ENCODE data around the gene SPR.

SPR gene

GRCh38 chr2:72859831-72860262, 27.4 kb upstream of the SPR start:
- no peak for TF ChIP-seq Cebpa-rat (IDR thresholded peaks at IDR 0.05)
- Histone ChIP-seq H3K4me2 (no peak overlapping the region), H3K9ac (no peak overlapping the region), H3K27me3 (no peaks in the 10 kb centered on the region), H3K9me3 (no peaks in the 10 kb centered on the region), H3K4me1 (peaks cover 12% of the 10 kb centered on the region), H3K27ac (no peak overlapping the region), H4K20me1 (no peaks in the 10 kb centered on the region), H3K36me3 (no peaks in the 10 kb centered on the region), H3K4me3 (no peak overlapping the region)

GRCh38 chr2:72862239-72862988, 24.8 kb upstream of the SPR start:
- no peak for TF ChIP-seq Cebpa-rat (IDR thresholded peaks at IDR 0.05)
- Histone ChIP-seq H3K9ac (no peak overlapping the region), H3K9me3 (no peaks in the 10 kb centered on the region), H3K4me1 (peaks cover 12% of the 10 kb centered on the region), H3K4me3 (no peak overlapping the region), H3K27ac (no peak overlapping the region), H3K27me3 (no peaks in the 10 kb centered on the region), H3K4me2 (peak overlapping the region; percentile 73), H3K36me3 (no peaks in the 10 kb centered on the region), H4K20me1 (no peaks in the 10 kb centered on the region)

- TF ChIP-seq Cebpa-rat (IDR thresholded peaks at IDR 0.05): no peak
- no peaks in the 10 kb centered on the region for H3K9me3 ChIP-seq
- H3K36me3 ChIP-seq: no peaks in the 10 kb centered on the region
- no peaks in the 10 kb centered on the region for H3K27me3 ChIP-seq
- H3K4me1 ChIP-seq: peaks cover 12% of the 10 kb centered on the region
- no peaks in the 10 kb centered on the region for H4K20me1 ChIP-seq
- no peak overlapping the region for H3K27ac ChIP-seq
- no peak overlapping the region for H3K4me3 ChIP-seq
- no peak overlapping the region for H3K9ac ChIP-seq
- peak overlapping the region; percentile 73 for H3K4me2 ChIP-seq
These were observed 24.2 kb upstream of the SPR start for GRCh38 chr2:72863046-72863445.

- Histone ChIP-seq H3K9ac (no peak overlapping the region), H3K9me3 (no peaks in the 10 kb centered on the region), H3K4me2 (no peak overlapping the region), H3K4me1 (peaks cover 12% of the 10 kb centered on the region), H3K36me3 (no peaks in the 10 kb centered on the region), H3K27me3 (no peaks in the 10 kb centered on the region), H3K4me3 (no peak overlapping the region), H3K27ac (no peak overlapping the region), H4K20me1 (no peaks in the 10 kb centered on the region)
- TF ChIP-seq Cebpa-rat (IDR thresholded peaks at IDR 0.05): no peak
These were observed 22.7 kb upstream of the SPR start for GRCh38 chr2:72864500-72864899.

GRCh38 chr2:72871060-72871459, 16.1 kb upstream of the SPR start:
- TF ChIP-seq Cebpa-rat (IDR thresholded peaks at IDR 0.05): no peak
- no peaks in the 10 kb centered on the region for H3K4me1 ChIP-seq
- H3K4me3 ChIP-seq: no peak overlapping the region
- no peaks in the 10 kb centered on the region for H3K27me3 ChIP-seq
- no peak overlapping the region for H3K9ac ChIP-seq
- H3K27ac ChIP-seq: no peak overlapping the region
- no peaks in the 10 kb centered on the region for H3K36me3 ChIP-seq
- H3K4me2 ChIP-seq: no peak overlapping the region
- no peaks in the 10 kb centered on the region for H4K20me1 ChIP-seq
- H3K9me3 ChIP-seq: peaks cover 7% of the 10 kb centered on the region

- TF ChIP-seq Cebpa-rat (IDR thresholded peaks at IDR 0.05): no peak
- Histone ChIP-seq H3K4me1 (no peaks in the 10 kb centered on the region), H3K9me3 (peaks cover 7% of the 10 kb centered on the region), H3K4me2 (no peak overlapping the region), H3K27ac (no peak overlapping the region), H3K9ac (no peak overlapping the region), H3K36me3 (no peaks in the 10 kb centered on the region), H4K20me1 (no peaks in the 10 kb centered on the region), H3K4me3 (no peak overlapping the region), H3K27me3 (no peaks in the 10 kb centered on the region)
These were observed 15.3 kb upstream of the SPR start for GRCh38 chr2:72871880-72872279.

- Histone ChIP-seq H3K9me3 (no peaks in the 10 kb centered on the region), H3K27me3 (peaks cover 8% of the 10 kb centered on the region), H4K20me1 (peaks cover 6% of the 10 kb centered on the region), H3K4me3 (no peak overlapping the region), H3K36me3 (no peaks in the 10 kb centered on the region), H3K9ac (no peak overlapping the region), H3K4me2 (no peak overlapping the region), H3K27ac (no peak overlapping the region), H3K4me1 (peaks cover 12% of the 10 kb centered on the region)
- no peak for TF ChIP-seq Cebpa-rat (IDR thresholded peaks at IDR 0.05)
These were observed 3.7 kb upstream of the SPR start for GRCh38 chr2:72883356-72883962.

GRCh38 chr2:72886505-72887031, 640 bp upstream of the SPR start:
- no peak overlapping the region for H3K27ac ChIP-seq
- peak overlapping the region; percentile 84 for H3K4me3 ChIP-seq
- H3K9me3 ChIP-seq: no peaks in the 10 kb centered on the region
- H3K36me3 ChIP-seq: peaks cover 5% of the 10 kb centered on the region; the same call in 1 of the 2 replicates
- peak overlapping the region; percentile 78; the same call in 1 of the 2 replicates for H3K9ac ChIP-seq
- peak overlapping the region; percentile 95 for H3K4me2 ChIP-seq
- peaks cover 8% of the 10 kb centered on the region for H3K27me3 ChIP-seq
- peaks cover 34% of the 10 kb centered on the region for H4K20me1 ChIP-seq
- H3K4me1 ChIP-seq: peaks cover 20% of the 10 kb centered on the region
- 0 out of 2 replicates have a peak, but pooled peaks have one; percentile 51 for TF ChIP-seq Cebpa-rat (IDR thresholded peaks at IDR 0.05)

GRCh38 chr2:72887740-72888437, 681 bp downstream of the SPR start:
- peaks cover 21% of the 10 kb centered on the region for H3K4me1 ChIP-seq
- no peak for TF ChIP-seq Cebpa-rat (IDR thresholded peaks at IDR 0.05)
- no peaks in the 10 kb centered on the region for H3K9me3 ChIP-seq
- peak overlapping the region; percentile 78 for H3K9ac ChIP-seq
- peak overlapping the region; percentile 24 for H3K27ac ChIP-seq
- H3K4me3 ChIP-seq: peak overlapping the region; percentile 84
- H3K36me3 ChIP-seq: peaks cover 14% of the 10 kb centered on the region; the same call in 1 of the 2 replicates
- peaks cover 45% of the 10 kb centered on the region for H4K20me1 ChIP-seq
- peak overlapping the region; percentile 95 for H3K4me2 ChIP-seq
- H3K27me3 ChIP-seq: peaks cover 8% of the 10 kb centered on the region

Data from BLaER1 (cell line).